ENCODE results near the gene CFAP161.

DNA sequence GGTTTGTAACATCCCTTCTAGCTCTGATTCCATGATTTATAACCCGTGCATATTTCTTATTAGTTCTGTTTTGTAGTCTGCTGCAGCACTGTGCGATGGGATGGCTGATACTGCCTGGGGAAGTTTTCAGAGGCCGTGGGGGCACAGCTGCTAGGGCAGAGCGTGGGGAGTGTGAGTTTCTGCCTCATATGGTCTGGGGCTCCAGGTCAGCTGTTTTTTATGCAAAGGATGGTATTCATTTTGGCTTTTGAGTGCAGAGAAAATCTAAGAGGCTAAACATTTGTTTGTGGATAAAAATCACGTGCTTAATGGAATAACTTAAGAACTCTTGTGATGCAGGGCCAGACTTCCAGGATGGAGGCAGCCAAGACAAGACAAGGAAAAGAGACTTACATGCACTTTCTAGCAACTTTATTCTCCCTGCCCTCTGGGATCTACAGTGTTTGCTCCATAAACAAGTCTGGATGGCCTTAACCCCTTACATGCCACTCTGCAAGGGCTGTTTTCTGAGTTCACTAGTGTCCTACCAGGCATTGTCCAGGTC is 45.5 kb upstream of the CFAP161 start:
- TF ChIP-seq, protein P1, sequence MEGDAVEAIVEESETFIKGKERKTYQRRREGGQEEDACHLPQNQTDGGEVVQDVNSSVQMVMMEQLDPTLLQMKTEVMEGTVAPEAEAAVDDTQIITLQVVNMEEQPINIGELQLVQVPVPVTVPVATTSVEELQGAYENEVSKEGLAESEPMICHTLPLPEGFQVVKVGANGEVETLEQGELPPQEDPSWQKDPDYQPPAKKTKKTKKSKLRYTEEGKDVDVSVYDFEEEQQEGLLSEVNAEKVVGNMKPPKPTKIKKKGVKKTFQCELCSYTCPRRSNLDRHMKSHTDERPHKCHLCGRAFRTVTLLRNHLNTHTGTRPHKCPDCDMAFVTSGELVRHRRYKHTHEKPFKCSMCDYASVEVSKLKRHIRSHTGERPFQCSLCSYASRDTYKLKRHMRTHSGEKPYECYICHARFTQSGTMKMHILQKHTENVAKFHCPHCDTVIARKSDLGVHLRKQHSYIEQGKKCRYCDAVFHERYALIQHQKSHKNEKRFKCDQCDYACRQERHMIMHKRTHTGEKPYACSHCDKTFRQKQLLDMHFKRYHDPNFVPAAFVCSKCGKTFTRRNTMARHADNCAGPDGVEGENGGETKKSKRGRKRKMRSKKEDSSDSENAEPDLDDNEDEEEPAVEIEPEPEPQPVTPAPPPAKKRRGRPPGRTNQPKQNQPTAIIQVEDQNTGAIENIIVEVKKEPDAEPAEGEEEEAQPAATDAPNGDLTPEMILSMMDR (IDR thresholded peaks at IDR 0.05) = no peak
- TF ChIP-seq POLR2A (IDR thresholded peaks at IDR 0.05) = no peak
- no peak for TF ChIP-seq EP300 (IDR thresholded peaks at IDR 0.05)

All from ovary (tissue), 3 donors.